Activated CD4-positive, alpha-beta T cell treated with anti-CD3 and anti-CD28 coated beads for 4 hours (primary cell): ENCODE results near the gene DTL.

Experiments
- DNase-seq, 2 donors: peaks; one replicate each; pipeline ENCODE4 v3.0.0-alpha.2; 2020

DTL gene

GRCh38 chr1:212091438-212092121, 56.0 kb downstream of the DTL start:
- no peak for DNase-seq

- DNase-seq, result no peak
These were observed 61.8 kb downstream of the DTL start for GRCh38 chr1:212097360-212097759.

- no peak for DNase-seq
These were observed 62.8 kb downstream of the DTL start for GRCh38 chr1:212098310-212098709.

GRCh38 chr1:212098771-212099170, 63.2 kb downstream of the DTL start:
- DNase-seq, result no peak

- DNase-seq, result no peak
These were observed 65.7 kb downstream of the DTL start for GRCh38 chr1:212101251-212101650.

GRCh38 chr1:212101735-212102134, 66.2 kb downstream of the DTL start:
- DNase-seq, result no peak

- DNase-seq, result no peak
These were observed 69.2 kb downstream of the DTL start for GRCh38 chr1:212104586-212105325.

GRCh38 chr1:212106286-212106792, 70.8 kb downstream of the DTL start:
- DNase-seq, result no peak

GRCh38 chr1:212107481-212107880, 71.9 kb downstream of the DTL start:
- DNase-seq, result no peak

GRCh38 chr1:212108187-212108586, 72.6 kb downstream of the DTL start:
- DNase-seq, result no peak

- DNase-seq, result no peak
These were observed 73.4 kb downstream of the DTL start for GRCh38 chr1:212108981-212109380.

GRCh38 chr1:212109728-212110127, 74.2 kb downstream of the DTL start:
- DNase-seq, result no peak

GRCh38 chr1:212110617-212111016, 75.1 kb downstream of the DTL start:
- DNase-seq, result no peak

- no peak for DNase-seq
These were observed 76.0 kb downstream of the DTL start for GRCh38 chr1:212111536-212111935.

GRCh38 chr1:212113706-212114105, 78.2 kb downstream of the DTL start:
- no peak for DNase-seq

- no peak for DNase-seq
These were observed 82.8 kb downstream of the DTL start for GRCh38 chr1:212118167-212118871.

- no peak for DNase-seq
These were observed 83.3 kb downstream of the DTL start for GRCh38 chr1:212118872-212119260.

GRCh38 chr1:212119397-212119837, 83.9 kb downstream of the DTL start:
- no peak for DNase-seq

- DNase-seq, result no peak
These were observed 84.3 kb downstream of the DTL start for GRCh38 chr1:212119863-212120262.

GRCh38 chr1:212121779-212122178, 86.2 kb downstream of the DTL start:
- DNase-seq, result no peak

GRCh38 chr1:212124690-212125582, 89.4 kb downstream of the DTL start:
- DNase-seq, result no peak

- DNase-seq, result no peak
These were observed 90.1 kb downstream of the DTL start for GRCh38 chr1:212125654-212126053.

- DNase-seq, result no peak
These were observed 91.7 kb downstream of the DTL start for GRCh38 chr1:212127221-212127620.
